Measurements from ENCODE around the gene MXRA8.
"Not testable (repeated sequence)": the region's sequence is repeated elsewhere in the genome, so short reads cannot be mapped to it uniquely, and the experiment has no call there.

MXRA8 gene

GRCh38 chr1:1376551-1377226 lies 18.3 kb upstream of the MXRA8 start:
- Mint-ChIP-seq H3K4me1 (ENCODE audit: low read depth) (peaks cover 8% of the 10 kb centered on the region), H3K27me3 (no peaks in the 10 kb centered on the region), H3K9me3 (ENCODE audit: low read depth) (no peaks in the 10 kb centered on the region), H3K36me3 (no peaks in the 10 kb centered on the region), H3K4me3 (peak overlapping the region; percentile 91), H3K27ac (peak overlapping the region; percentile 28)

DNA sequence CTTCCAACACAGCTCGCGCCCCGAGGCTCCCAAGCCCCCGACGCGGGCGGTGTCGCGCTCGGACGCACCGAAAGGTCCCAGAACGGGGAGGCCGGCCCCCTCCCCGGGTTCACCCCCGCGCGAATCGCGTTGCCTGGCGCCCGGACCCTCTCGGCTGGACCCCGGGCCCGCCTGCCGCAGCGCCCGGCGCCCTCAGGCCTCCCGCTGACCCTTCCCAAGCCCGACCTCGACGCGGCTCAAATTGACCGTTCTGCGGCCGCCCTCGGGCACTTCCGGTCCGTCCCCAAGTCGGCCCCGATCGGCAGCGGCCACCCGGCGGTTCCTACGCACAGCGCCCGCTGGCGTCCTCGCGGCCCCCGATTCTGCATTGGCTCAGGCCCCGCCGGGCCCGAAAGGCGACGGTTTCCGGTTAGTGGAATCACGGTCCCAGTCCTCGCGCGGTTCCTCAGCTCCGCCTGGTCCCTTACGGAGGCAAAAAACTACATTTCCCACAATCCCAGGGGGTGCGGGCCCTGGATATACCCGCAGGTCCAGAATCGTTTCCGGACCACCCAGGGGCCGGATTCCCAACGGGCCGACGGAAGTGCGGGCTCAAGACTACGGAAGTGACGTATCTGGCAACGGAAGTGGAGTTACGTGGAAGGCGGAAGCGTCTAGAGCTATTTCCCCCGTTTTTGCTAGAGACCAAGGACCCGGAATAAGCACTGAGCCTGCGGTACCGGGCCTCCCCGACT lies 16.7 kb upstream of the MXRA8 start, which contains the start of gene AURKAIP1:
Gene AURKAIP1, minus strand, starts transcription at position 279 of the 734 bp plus-strand sequence. CDS start 451 bp downstream, outside the sequence.
- Mint-ChIP-seq H3K27me3 (no peaks in the 10 kb centered on the region), H3K9me3 (ENCODE audit: low read depth) (no peaks in the 10 kb centered on the region), H3K36me3 (no peaks in the 10 kb centered on the region), H3K4me3 (peak within 1 kb of the TSS; percentile 91), H3K4me1 (ENCODE audit: low read depth) (peaks cover 14% of the 10 kb centered on the region), H3K27ac (peak within 1 kb of the TSS; percentile 93)

DNA sequence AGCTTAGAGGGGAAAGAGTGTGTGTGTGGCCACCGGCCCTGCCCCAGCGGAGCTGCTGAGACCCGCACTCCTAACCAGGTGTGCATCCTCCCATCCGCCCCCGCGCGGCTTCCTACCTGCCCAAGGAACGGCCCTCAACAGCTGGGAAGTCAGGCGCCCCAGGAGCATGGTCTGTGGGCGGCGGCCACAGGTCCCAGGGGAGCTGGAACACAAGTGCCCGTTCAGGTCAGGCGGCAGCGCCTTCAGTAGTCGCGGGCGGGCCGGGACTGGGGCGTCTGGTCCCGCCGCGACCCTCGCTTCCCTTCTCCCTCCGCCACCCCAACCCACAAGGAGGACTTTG lies 16.2 kb upstream of the MXRA8 start:
- H3K36me3 Mint-ChIP-seq = no peaks in the 10 kb centered on the region
- no peaks in the 10 kb centered on the region for H3K9me3 Mint-ChIP-seq (ENCODE audit: low read depth)
- H3K27ac Mint-ChIP-seq = peak overlapping the region; percentile 28
- peak overlapping the region; percentile 91 for H3K4me3 Mint-ChIP-seq
- peaks cover 15% of the 10 kb centered on the region for H3K4me1 Mint-ChIP-seq (ENCODE audit: low read depth)
- no peaks in the 10 kb centered on the region for H3K27me3 Mint-ChIP-seq

GRCh38 chr1:1373815-1374588 lies 15.6 kb upstream of the MXRA8 start:
- Mint-ChIP-seq H3K4me1 (ENCODE audit: low read depth) (peaks cover 15% of the 10 kb centered on the region), H3K4me3 (peak overlapping the region; percentile 91), H3K36me3 (no peaks in the 10 kb centered on the region), H3K27ac (peak overlapping the region; percentile 46), H3K27me3 (no peaks in the 10 kb centered on the region), H3K9me3 (ENCODE audit: low read depth) (no peaks in the 10 kb centered on the region)

- H3K36me3 Mint-ChIP-seq = no peaks in the 10 kb centered on the region
- H3K27me3 Mint-ChIP-seq = no peaks in the 10 kb centered on the region
- H3K4me3 Mint-ChIP-seq = peak overlapping the region; percentile 91
- H3K4me1 Mint-ChIP-seq (ENCODE audit: low read depth) = peaks cover 15% of the 10 kb centered on the region
- H3K9me3 Mint-ChIP-seq (ENCODE audit: low read depth) = no peaks in the 10 kb centered on the region
- H3K27ac Mint-ChIP-seq = no peak overlapping the region
Observed at GRCh38 chr1:1373051-1373814, 14.9 kb upstream of the MXRA8 start.

- Mint-ChIP-seq H3K4me3 (peak overlapping the region; percentile 54), H3K4me1 (ENCODE audit: low read depth) (peaks cover 15% of the 10 kb centered on the region), H3K27me3 (no peaks in the 10 kb centered on the region), H3K36me3 (no peaks in the 10 kb centered on the region), H3K27ac (no peak overlapping the region), H3K9me3 (ENCODE audit: low read depth) (no peaks in the 10 kb centered on the region)
Observed at GRCh38 chr1:1371746-1372711, 13.7 kb upstream of the MXRA8 start.

GRCh38 chr1:1371364-1371745 lies 13.0 kb upstream of the MXRA8 start:
- Mint-ChIP-seq H3K27me3 (no peaks in the 10 kb centered on the region), H3K4me3 (no peak overlapping the region), H3K9me3 (ENCODE audit: low read depth) (no peaks in the 10 kb centered on the region), H3K36me3 (no peaks in the 10 kb centered on the region), H3K4me1 (ENCODE audit: low read depth) (peaks cover 15% of the 10 kb centered on the region), H3K27ac (no peak overlapping the region)

DNA sequence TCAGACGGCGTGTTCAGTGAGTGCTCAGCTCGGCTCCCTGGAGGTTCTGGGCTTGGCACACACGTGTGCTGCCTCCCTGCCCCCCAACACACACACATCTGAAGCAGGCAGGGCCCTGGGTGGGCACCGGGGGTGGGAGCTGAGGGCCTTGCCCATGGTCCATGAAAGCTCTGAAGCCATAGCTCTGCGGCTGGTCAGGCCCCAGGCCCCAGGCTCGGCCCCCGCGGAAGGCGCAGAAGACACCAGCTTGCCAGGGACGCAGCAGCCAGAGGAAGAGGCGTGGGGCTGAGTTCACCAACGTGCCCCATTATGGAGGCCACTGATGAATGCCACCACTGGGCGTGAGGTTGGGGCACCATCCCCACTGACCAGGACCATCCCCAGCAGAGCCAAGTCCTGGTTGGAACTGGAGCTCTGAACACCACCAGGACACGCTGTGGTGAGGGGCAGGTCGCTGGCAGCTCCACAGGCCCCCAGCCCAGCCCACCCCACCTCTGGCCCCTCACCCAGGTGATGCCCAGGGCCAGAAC lies 12.5 kb upstream of the MXRA8 start:
- H3K4me1 Mint-ChIP-seq (ENCODE audit: low read depth) = peaks cover 15% of the 10 kb centered on the region
- H3K9me3 Mint-ChIP-seq (ENCODE audit: low read depth) = no peaks in the 10 kb centered on the region
- no peaks in the 10 kb centered on the region for H3K36me3 Mint-ChIP-seq
- no peak overlapping the region for H3K4me3 Mint-ChIP-seq
- no peaks in the 10 kb centered on the region for H3K27me3 Mint-ChIP-seq
- H3K27ac Mint-ChIP-seq = no peak overlapping the region

DNA sequence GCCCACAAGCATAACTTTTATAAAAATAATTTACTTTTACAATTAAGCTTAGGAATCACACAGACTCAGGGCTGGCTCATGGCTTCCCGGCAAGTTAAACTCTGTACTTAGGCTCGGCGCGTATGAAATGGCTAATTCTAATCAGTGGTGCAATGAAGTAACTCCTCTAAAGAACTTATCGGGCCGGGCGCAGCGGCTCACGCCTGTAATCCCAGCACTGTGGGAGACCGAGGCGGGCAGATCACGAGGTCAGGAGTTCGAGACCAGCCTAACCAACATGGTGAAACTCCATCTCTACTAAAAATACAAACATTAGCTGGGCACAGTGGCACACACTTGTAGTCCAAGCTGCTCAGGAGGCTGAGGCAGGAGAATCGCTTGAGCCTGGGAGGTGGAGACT lies 11.7 kb upstream of the MXRA8 start:
- H3K9me3 Mint-ChIP-seq (ENCODE audit: low read depth); H3K27ac Mint-ChIP-seq: not testable (repeated sequence)

GRCh38 chr1:1367315-1367714 lies 9.0 kb upstream of the MXRA8 start:
- Mint-ChIP-seq H3K9me3 (ENCODE audit: low read depth) (no peaks in the 10 kb centered on the region), H3K4me3 (no peak overlapping the region), H3K27ac (no peak overlapping the region), H3K36me3 (no peaks in the 10 kb centered on the region), H3K4me1 (ENCODE audit: low read depth) (peaks cover 9% of the 10 kb centered on the region), H3K27me3 (no peaks in the 10 kb centered on the region)

More for the DNA sequence above, 11.7 kb upstream of the MXRA8 start:
- not testable (repeated sequence) for H3K27me3 Mint-ChIP-seq, H3K4me3 Mint-ChIP-seq, H3K36me3 Mint-ChIP-seq
- peaks cover 13% of the 10 kb centered on the region for H3K4me1 Mint-ChIP-seq (ENCODE audit: low read depth)

DNA sequence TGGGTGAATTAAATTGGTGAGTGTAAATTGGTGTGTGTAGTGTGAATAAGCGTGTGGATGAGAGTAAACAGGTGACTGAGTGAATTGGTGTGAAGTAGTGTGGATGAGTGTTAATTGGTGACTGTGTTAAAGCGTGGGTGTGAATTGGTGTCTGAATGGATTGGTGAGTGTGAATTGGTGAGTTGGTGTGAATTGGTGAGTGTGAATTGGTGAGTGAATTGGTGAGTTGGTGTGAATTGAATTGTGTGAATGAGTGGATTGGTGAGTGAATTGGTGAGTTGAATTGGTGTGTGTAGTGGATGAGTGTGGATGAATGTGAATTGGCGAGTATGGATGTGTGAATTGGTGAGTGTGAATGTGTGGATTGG lies 8.3 kb upstream of the MXRA8 start:
- H3K27me3 Mint-ChIP-seq = no peaks in the 10 kb centered on the region
- H3K36me3 Mint-ChIP-seq = no peaks in the 10 kb centered on the region
- H3K4me1 Mint-ChIP-seq (ENCODE audit: low read depth) = peaks cover 7% of the 10 kb centered on the region
- H3K4me3 Mint-ChIP-seq = no peak overlapping the region
- no peak overlapping the region for H3K27ac Mint-ChIP-seq
- H3K9me3 Mint-ChIP-seq (ENCODE audit: low read depth) = no peaks in the 10 kb centered on the region

GRCh38 chr1:1365875-1366698 lies 7.7 kb upstream of the MXRA8 start:
- Mint-ChIP-seq H3K9me3 (ENCODE audit: low read depth) (no peaks in the 10 kb centered on the region), H3K27me3 (no peaks in the 10 kb centered on the region), H3K4me1 (ENCODE audit: low read depth) (peaks cover 5% of the 10 kb centered on the region), H3K36me3 (no peaks in the 10 kb centered on the region), H3K27ac (no peak overlapping the region), H3K4me3 (no peak overlapping the region)

GRCh38 chr1:1364266-1364665 lies 5.9 kb upstream of the MXRA8 start:
- Mint-ChIP-seq H3K27me3 (no peaks in the 10 kb centered on the region), H3K4me1 (ENCODE audit: low read depth) (peaks cover 10% of the 10 kb centered on the region), H3K9me3 (ENCODE audit: low read depth) (no peaks in the 10 kb centered on the region), H3K4me3 (no peak overlapping the region), H3K27ac (no peak overlapping the region), H3K36me3 (no peaks in the 10 kb centered on the region)

All from activated naive CD8-positive, alpha-beta T cell (primary cell).